LNCaP clone FGC (cell line): ENCODE measurements around the gene HSPA13.
"Not testable (repeated sequence)": the region's sequence is repeated elsewhere in the genome, so short reads cannot be mapped to it uniquely, and the experiment has no call there.

ENCODE experiments used
- DNase-seq: peaks from one replicate; pipeline ENCODE4 v3.0.0-alpha.2; 2011; ENCODE audit warnings: low read depth
- H3K4me3 ChIP-seq: 2 replicates; pipeline ENCODE4 v1.5.1; 2011; ENCODE audit warnings: mild to moderate bottlenecking, low read depth, low read length, control low read depth
- CTCF ChIP-seq: IDR thresholded peaks from 2 replicates; pipeline ENCODE4 v1.5.1; 2012; ENCODE audit warnings: mild to moderate bottlenecking; ENCODE audit not compliant: control insufficient read depth, insufficient read depth; ENCODE audit errors: extremely low read depth

The HSPA13 gene

DNA sequence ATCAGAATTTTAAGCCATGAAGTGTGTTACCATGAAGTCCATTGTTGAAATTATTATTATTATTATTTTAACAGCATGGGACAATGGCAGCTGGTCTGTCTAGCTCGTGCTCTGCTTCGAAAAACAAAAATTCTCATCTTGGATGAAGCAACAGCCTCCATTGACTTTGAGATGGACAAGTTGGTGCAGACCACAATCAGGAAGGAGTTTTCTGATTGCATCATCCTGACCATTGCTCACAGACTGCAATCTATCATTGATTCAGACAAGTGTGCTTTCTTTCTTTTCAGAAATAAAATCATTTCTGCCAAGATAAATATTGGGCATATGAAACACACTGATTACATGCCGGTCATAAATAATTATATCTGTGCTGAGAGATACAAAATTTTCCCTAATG is 21.0 kb downstream of the HSPA13 start:
- no peak for DNase-seq
- no peak for TF ChIP-seq CTCF
- no peak overlapping the region for H3K4me3 ChIP-seq

DNA sequence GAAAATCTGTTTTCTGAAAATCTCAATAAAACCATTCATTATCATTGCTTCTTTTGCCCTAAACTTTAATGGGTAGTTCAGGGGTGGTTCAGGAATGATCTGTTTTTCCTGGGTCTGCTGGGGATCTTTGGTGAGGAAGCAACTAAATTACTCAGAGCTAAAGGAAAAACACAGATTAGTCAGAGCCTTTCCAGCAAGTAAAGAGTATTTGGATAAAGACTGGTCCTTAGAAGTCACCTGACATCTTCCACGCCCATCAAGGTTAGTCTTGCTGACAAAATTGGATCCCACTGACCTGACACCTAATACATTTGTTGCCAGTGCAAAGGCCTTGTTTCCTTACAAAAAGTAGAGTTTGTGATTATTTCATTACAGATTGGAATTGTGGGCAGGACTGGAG is 24.2 kb downstream of the HSPA13 start:
- no peak overlapping the region for H3K4me3 ChIP-seq
- TF ChIP-seq CTCF: no peak
- no peak for DNase-seq

GRCh38 chr21:14356746-14357145 is 26.2 kb downstream of the HSPA13 start:
- DNase-seq: no peak
- TF ChIP-seq CTCF: no peak
- no peak overlapping the region for H3K4me3 ChIP-seq

DNA sequence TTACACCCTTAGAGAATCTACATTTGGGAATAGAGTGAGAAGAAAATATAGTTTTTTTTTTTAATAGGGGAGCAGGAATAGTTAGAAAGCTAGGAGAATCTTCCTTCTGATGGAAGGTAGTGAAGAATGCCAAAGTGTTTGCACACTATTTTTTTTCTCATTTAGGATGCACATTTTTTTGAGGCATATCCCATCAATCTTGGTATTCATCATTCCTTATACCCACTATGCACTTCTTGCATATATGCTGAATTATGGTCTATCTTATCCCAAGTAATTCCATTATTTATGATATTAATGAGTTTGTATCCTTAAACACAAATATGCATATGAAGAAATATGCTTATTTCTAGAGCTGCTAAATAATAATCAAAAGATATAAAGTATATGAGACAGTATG is 28.4 kb downstream of the HSPA13 start:
- no peak for DNase-seq
- H3K4me3 ChIP-seq: no peak overlapping the region
- no peak for TF ChIP-seq CTCF

DNA sequence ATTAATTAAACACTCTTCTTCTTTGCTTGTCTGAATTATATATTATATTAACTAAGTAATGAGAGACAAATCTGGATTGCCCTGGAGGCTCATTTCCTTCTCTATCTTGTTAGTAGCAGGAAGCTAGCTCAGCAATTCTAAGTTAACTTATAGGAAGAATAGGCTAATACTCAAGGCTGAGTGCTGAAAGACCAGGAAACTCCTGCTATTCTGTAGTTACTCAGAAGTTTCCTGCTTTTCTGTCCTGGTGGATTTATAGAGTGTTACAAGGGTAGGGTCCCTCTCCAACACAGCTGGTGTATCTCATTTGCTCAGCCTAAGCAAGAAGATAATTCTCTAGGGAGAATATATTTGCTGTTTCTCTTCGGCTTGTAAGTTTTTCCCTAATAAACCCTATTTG is 29.2 kb downstream of the HSPA13 start:
- H3K4me3 ChIP-seq: no peak overlapping the region
- TF ChIP-seq CTCF: no peak
- no peak for DNase-seq

GRCh38 chr21:14353231-14353630 is 29.7 kb downstream of the HSPA13 start:
- TF ChIP-seq CTCF: no peak
- no peak overlapping the region for H3K4me3 ChIP-seq
- DNase-seq: no peak

DNA sequence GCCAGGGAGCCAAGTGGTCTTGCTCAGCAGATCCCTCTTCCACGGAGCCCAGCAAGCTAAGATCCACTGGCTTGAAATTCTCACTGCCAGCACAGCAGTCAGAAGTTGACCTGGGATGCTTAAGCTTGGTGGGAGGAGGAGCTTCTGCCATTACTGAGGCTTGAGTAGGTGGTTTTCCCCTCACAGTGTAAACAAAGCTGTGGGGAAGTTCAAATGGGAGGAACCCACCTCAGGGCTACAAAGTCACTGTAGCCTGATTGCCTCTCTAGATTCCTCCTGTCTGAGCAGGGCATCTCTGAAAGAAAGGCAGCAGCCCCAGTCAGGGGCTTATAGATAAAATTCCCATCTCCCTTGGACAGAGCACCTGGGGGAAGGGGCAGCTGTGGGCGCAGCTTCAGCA is 55.6 kb downstream of the HSPA13 start:
- DNase-seq, H3K4me3 ChIP-seq: not testable (repeated sequence)

DNA sequence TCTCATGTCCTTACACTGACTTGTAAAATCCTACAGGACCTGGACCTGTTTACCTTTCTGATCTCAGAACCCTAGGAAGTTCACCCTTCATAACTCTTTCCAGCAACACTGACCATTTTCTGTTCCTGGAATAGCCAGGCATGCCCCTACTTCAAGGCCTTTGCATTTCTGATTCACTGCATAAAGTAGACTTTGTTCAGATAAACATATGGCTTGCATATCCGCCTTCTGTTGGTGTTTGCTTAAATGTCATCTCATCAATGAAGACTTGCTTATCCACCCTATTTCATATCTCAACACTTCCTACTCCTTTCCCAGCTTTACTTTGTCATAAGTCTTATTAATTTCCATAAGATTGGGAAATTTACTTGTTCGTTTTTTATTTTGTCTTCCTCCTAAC is 57.4 kb downstream of the HSPA13 start:
- no peak overlapping the region for H3K4me3 ChIP-seq
- DNase-seq: no peak
- no peak for TF ChIP-seq CTCF
